Islet of Langerhans (tissue), 1 donor: ENCODE measurements around the gene CHRNA5.
"Not testable (repeated sequence)": the region's sequence is repeated elsewhere in the genome, so short reads cannot be mapped to it uniquely, and the experiment has no call there.

ENCODE experiments used
- FAIRE-seq: peaks from one replicate; lab custom pipeline; 2011; peaks lifted over from hg19 to GRCh38; lab: Jason Lieb, UNC

CHRNA5 gene

DNA sequence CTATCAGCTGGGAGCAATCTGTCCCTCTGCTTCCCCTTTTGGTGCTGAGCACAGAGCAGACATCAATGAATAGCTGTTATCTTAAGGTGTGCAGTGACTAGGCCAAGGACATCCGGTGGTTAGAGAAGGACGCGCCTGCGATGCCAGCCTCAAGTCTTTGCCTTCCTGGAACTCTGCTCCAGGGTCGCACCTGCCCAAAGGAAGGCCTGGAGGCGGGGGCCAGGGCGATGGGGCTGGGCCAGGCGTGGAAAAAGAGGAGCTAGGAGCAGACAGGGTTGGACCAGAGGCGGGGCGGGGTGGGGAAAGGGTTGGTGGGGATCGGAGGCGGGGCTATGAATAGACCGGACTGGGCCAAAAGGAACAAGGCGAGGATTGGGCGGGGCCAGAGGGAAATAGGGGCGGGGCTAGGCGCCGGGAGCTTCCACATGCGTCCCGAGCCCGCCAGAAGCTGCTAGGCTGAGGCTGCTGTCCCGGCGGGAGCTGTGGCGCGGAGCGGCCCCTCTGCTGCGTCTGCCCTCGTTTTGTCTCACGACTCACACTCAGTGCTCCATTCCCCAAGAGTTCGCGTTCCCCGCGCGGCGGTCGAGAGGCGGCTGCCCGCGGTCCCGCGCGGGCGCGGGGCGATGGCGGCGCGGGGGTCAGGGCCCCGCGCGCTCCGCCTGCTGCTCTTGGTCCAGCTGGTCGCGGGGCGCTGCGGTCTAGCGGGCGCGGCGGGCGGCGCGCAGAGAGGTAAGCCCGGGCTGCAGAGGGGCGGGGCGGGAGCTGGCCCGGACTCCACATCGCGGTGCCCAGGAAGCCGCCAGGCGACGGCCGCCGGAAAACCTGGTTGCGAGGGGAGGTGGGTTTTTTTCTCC is at the start of gene CHRNA5:
Gene CHRNA5, plus strand, starts transcription at position 424 of the 854 bp plus-strand sequence. Its CDS starts 200 bp downstream, at position 624.
- no peak for FAIRE-seq

- not testable (repeated sequence) for FAIRE-seq
Measured at GRCh38 chr15:78520035-78520434, 45.3 kb upstream of the CHRNA5 start.

GRCh38 chr15:78524230-78524629 is 41.1 kb upstream of the CHRNA5 start:
- FAIRE-seq: no peak

DNA sequence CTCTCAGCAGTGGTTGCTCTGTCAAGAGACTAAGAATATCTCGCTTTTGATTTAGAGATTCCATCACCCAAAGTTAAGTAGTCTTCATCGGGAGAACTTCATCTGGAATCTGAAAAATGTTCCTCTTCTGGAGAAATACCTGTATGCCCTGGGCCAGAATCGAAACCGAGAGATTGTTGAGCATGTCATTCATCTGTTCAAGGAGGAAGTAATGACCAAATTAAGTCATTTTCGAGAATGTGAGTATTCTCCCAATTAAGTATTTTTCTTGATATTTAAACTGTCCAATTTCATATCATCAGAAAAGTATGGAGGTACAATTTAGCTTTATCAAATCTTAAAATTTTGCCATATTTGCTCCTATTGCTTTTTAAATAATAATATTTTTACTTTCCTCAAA is 38.0 kb upstream of the CHRNA5 start:
- FAIRE-seq: no peak

GRCh38 chr15:78533331-78533730 is 32.0 kb upstream of the CHRNA5 start:
- FAIRE-seq: no peak

GRCh38 chr15:78536134-78536533 is 29.2 kb upstream of the CHRNA5 start:
- FAIRE-seq: no peak

GRCh38 chr15:78537266-78537905 is 27.9 kb upstream of the CHRNA5 start:
- FAIRE-seq: no peak

DNA sequence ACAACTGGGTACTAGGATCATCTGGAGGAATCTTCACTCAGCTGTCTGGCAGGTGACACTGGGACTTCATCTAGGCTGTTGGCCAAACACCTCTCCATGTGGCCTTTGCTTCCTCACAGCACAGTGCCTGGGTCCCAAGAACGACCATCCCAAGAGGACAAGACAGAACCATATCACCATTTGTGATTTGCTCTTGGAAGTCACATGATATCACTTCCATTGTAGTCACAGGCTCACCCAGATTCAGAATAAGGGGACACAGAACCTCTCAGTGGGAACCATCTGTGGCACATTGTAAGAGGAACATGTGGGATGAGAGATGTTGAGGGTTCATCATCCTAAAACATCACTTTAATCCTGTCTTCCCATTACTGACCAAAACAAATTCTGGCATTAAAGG is 27.0 kb upstream of the CHRNA5 start:
- no peak for FAIRE-seq

DNA sequence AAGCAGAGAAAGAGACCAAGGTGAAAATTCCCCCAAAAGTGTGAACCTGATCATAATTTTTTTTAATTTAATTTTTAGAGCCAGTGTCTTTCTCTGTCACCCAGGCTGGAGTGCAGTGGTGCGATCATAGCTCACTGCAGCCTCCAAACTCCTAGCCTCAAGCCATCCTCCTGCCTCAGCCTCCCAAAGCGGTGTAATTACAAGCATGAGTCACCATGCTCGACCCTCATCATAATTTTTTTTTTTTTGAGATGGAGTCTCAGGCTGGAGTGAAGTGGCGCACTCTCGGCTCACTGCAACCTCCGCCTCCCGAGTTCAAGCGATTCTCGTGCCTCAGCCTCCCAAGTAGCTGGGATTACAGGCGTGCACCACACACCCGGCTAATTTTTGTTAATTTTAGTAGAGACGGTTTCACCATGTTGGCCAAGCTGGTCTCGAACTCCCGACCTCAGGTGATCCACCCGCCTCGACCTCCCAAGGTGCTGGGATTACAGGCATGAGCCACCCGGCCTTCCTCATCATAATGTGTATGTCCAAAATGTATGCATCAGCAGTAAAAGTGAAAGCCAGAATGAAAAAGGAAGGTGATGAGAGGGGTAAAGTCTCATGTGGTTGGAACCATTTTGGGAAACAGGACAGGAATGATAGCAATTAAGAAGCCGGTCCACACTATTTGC is 25.7 kb upstream of the CHRNA5 start:
- not testable (repeated sequence) for FAIRE-seq

- FAIRE-seq: no peak
Measured at GRCh38 chr15:78540141-78540870, 25.0 kb upstream of the CHRNA5 start, which contains the start of gene PSMA4. Gene PSMA4 (plus strand): TSS chr15:78540444. CDS start chr15:78541928, 1,484 bp downstream.

GRCh38 chr15:78540871-78541743 is 24.2 kb upstream of the CHRNA5 start:
- no peak for FAIRE-seq

DNA sequence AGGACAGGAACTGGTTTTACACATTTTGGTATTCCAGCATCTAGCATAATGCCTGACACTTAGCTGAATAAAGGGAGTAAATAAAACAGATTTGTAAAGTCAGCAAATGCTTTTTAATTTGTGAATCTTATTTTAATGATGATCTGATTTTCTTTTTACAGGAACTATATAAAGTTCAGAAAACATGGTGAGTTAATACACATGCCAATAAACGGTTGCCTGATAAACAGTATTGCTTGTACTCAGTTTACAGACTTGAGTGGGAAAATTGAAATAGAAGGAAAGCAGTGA is 23.6 kb upstream of the CHRNA5 start:
- FAIRE-seq: no peak

- FAIRE-seq: no peak
Measured at GRCh38 chr15:78542647-78543046, 22.7 kb upstream of the CHRNA5 start.

- no peak for FAIRE-seq
Measured at GRCh38 chr15:78550194-78550593, 15.1 kb upstream of the CHRNA5 start.

DNA sequence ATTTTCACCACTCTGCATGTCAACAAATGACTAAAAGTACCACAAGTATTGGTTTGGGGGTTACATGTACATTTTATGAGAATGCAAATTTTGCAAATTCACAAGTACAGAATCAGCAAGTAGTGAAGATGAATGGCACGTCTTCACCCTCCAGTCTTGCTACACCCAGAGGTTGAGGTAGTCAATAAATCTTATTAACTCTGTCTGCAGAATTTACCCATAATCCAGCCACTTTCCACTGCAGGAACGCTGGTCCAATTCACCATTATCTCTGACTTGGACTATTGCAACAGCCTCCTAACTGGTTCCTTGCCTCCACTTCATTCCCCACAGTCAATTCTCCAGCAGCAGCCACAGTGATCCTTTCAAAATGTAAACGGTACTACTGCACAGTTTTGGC is 14.5 kb upstream of the CHRNA5 start:
- no peak for FAIRE-seq

DNA sequence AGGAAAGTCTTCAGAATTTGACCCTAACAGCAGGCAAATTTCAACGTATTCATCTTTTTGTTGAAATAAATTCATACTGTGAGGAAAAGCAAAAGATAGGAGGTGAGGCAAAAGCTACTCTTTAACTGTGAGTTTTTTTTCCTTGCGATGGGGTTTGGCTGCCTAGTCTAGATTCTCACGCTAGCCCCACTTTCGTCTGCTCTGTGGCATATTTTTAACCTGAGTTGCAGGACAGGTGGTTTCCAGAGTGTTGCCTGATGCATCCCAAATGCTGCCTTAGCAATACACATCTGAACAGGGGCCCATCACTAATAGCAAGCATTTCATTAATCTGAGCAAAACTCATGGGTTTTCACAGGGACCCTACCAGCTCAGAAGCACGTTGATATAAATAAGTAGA is 13.4 kb upstream of the CHRNA5 start:
- FAIRE-seq: no peak

GRCh38 chr15:78552597-78552996 is 12.7 kb upstream of the CHRNA5 start:
- FAIRE-seq: no peak

DNA sequence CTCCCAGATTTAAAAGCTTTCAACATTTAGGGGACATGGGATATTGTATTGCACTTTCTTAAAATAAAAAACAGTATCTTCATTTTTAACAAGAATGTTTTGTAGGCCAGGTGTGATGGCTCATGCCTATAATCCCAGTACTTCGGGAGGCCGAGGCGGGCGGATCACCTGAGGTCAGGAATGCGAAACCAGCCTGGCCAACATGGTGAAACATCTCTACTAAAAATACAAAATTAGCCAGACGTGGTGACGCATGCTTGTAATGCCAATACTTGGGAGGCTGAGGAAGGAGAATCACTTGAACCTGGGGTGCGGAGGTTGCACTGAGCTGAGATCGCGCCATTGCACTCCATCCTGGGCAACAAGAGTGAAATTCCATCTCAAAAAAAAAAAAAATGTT is 5.1 kb upstream of the CHRNA5 start:
- FAIRE-seq: not testable (repeated sequence)

DNA sequence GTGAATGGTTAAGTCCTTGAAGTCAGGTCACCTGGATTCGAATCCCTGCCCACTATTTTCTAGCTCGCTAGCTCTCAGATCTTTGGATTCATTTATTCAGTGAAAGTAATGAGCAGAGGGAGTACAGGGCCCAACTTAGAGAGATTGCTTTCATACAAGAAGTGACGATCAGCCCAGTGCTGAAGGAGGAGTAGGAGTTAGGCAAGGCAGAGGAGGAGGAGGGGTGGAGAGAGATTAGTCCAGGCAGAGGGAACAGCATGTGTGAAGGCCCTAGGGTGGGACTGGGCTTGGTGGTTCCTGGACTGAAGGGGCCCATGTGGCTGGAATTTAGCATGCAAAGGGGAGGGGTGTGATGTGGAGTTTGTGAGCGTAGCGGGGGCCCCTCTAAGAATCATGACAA is 3.8 kb upstream of the CHRNA5 start:
- FAIRE-seq: no peak

- no peak for FAIRE-seq
Measured at GRCh38 chr15:78563092-78563491, 2.2 kb upstream of the CHRNA5 start.

GRCh38 chr15:78564743-78565096 is 600 bp upstream of the CHRNA5 start:
- no peak for FAIRE-seq
